ENCODE data around the gene EPS8L1.

The EPS8L1 gene

DNA sequence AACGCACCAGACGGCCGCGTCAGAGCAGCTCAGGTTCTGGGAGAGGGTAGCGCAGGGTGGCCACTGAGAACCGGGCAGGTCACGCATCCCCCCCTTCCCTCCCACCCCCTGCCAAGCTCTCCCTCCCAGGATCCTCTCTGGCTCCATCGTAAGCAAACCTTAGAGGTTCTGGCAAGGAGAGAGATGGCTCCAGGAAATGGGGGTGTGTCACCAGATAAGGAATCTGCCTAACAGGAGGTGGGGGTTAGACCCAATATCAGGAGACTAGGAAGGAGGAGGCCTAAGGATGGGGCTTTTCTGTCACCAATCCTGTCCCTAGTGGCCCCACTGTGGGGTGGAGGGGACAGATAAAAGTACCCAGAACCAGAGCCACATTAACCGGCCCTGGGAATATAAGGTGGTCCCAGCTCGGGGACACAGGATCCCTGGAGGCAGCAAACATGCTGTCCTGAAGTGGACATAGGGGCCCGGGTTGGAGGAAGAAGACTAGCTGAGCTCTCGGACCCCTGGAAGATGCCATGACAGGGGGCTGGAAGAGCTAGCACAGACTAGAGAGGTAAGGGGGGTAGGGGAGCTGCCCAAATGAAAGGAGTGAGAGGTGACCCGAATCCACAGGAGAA, 39.9 kb downstream of the EPS8L1 start:
- DNase-seq (ENCODE audit: low read depth in 2 of 2): no peak

DNA sequence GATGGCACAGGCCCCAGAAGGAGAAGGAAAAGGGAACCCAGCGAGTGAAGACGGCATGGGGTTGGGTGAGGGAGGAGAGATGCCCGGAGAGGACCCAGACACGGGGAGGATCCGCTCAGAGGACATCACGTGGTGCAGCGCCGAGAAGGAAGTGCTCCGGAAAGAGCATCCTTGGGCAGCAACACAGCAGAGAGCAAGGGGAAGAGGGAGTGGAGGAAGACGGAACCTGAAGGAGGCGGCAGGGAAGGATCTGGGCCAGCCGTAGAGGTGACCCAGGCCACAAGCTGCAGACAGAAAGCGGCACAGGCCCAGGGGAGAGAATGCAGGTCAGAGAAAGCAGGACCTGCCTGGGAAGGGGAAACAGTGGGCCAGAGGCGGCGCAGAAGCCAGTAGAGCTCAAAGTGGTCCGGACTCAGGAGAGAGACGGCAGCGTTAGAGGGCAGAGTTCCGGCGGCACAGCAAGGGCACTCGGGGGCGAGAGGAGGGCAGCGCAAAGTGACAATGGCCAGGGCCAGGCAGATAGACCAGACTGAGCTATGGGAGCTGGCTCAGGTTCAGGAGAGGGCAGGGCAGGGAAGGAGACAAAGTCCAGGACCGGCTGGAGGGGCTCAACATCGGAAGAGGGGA, 40.7 kb downstream of the EPS8L1 start:
- DNase-seq (ENCODE audit: low read depth in 2 of 2): peak in 1 of 2 donors; percentile 21

DNA sequence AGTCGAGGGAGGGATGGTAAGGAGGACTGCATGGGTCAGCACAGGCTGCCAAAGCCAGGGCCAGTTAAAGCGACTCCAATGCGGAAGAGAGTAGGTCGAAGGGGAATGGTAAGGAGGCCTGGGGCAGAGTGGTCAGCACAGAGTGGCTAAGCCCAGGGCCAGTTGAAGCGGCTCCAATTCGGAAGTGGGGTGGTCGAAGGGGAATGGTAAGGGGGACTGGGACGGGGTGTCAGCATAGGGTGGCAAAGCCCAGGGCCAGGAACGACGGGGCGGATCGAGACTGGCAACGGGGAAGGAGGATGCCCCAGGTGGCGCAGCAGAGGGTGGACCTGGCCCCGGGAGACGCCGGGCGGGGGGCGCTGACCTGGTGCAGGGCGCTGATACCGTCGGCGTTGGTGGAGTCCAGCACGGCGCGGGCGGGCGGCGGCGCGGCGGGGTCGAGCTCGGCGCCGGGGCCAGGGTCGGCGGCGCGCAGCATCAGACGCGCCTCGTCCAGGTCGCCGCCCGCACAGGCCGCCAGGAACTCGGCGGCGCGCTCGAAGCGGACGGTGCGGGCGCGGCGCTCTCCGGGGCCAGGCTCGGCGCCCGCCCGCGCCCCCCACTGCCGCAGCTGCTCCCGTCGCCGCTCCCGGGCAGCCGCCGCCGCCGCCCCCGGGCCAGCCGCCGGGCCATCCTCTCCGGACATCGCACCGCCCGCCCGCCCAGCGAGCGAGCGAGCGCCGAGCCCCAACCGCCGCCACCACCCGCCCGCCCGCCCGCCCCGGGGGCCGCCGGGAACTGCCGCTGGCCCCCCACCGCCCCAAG, 41.4 kb downstream of the EPS8L1 start, which contains the start of gene PPP1R12C:
Gene PPP1R12C, minus strand, starts transcription at position 779 of the 804 bp plus-strand sequence. Its CDS starts 94 bp downstream, at position 685.
- DNase-seq (ENCODE audit: low read depth in 2 of 2): no peak

DNA sequence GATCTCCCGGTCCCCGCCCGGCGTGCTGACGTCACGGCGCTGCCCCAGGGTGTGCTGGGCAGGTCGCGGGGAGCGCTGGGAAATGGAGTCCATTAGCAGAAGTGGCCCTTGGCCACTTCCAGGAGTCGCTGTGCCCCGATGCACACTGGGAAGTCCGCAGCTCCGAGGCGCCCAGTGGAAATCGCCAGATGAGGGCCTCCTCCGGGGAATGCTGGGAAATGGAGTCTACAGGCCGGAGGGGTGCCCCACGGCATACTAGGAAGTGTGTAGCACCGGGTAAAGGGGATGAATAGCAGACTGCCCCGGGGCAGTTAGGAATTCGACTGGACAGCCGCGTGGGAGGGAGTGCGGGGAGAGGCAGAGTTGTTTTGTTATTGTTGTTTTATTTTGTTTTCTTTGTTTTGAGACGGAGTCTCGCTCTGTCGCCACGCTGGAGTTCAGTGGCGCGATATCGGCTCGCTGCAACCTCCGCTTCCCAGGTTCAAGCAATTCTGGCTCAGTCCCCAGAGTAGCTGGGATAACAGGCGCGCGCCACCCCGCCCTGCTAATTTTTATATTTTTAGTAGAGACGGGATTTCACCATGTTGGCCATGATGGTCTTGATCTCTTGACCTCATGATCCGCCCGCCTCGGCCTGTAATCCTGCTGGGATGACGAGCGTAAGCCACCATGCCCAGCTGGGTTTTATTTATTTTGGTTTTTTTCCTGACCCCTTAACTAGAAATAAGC, 42.2 kb downstream of the EPS8L1 start:
- DNase-seq (ENCODE audit: low read depth in 2 of 2): peak; percentile 92 to 93

GRCh38 chr19:55118401-55118991, 42.8 kb downstream of the EPS8L1 start:
- no peak for DNase-seq (ENCODE audit: low read depth in 2 of 2)

- DNase-seq (ENCODE audit: low read depth in 2 of 2): no peak
Observed at GRCh38 chr19:55119053-55119452, 43.4 kb downstream of the EPS8L1 start.

GRCh38 chr19:55131421-55131820, 55.8 kb downstream of the EPS8L1 start:
- DNase-seq (ENCODE audit: low read depth in 2 of 2): no peak

DNA sequence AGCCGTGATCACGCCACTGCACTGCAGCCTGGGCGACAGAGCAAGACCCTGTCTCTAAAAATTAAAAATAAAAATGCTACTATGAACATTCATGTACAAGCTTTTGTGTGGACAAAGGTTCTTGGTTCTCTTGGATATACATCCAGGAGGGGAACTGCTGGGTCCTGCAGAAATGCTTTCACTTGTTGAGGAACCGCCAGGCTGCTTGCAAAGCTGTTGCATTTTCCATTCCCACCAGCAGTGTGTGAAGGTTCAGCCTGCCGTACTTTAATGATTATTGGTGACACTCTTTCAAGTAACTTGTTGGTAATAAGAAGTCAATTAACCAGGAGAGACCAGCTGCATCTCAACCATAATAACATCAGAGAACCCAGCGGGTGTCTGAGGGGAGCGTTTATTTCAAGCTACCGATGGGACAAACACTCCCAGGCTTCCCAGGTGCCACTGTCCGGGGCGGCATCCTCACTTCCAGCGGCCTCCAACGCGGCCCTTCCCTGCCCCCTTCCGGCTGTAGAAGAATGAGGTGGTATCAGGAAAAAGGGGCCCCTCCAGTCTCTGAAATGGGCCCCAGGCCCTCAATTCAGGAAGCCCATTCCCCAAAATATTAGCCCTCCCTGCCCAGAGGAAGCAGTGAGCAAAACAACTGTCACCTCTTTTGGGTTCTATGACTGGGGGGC, 56.9 kb downstream of the EPS8L1 start:
- no peak for DNase-seq (ENCODE audit: low read depth in 2 of 2)

- DNase-seq (ENCODE audit: low read depth in 2 of 2): no peak
Observed at GRCh38 chr19:55133639-55134444, 58.2 kb downstream of the EPS8L1 start.

DNA sequence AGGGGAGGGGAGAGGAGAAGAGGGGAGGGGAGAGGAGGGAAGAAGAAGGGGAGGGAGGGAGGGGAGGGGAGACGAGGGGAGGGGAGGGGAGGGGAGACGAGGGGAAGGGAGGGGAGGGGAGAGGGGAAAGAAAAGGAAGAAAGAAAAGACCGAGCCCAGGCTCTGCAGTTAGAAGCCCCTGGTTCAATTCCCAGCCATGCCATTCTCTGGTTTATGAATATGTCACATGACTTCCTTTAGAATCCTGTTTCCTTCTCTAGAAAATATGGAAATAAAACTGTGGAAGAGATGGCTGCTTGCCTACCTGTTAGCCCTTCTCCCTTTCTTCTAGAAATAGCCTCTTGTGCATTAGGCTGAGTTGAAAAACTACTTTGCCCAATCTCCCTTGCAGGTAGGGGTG, 59.1 kb downstream of the EPS8L1 start:
- DNase-seq (ENCODE audit: low read depth in 2 of 2): no peak

GRCh38 chr19:55136399-55137102, 60.9 kb downstream of the EPS8L1 start:
- DNase-seq (ENCODE audit: low read depth in 2 of 2): no peak

Measured in stimulated activated CD8-positive, alpha-beta memory T cell treated with anti-CD3 and anti-CD28 coated beads, Interleukin-2, amount 100 ng/mL, for 1 hour (primary cell).